Measurements from ENCODE around the gene ASPHD1.
"Not testable (repeated sequence)": the region's sequence is repeated elsewhere in the genome, so short reads cannot be mapped to it uniquely, and the experiment has no call there.

The ASPHD1 gene

DNA sequence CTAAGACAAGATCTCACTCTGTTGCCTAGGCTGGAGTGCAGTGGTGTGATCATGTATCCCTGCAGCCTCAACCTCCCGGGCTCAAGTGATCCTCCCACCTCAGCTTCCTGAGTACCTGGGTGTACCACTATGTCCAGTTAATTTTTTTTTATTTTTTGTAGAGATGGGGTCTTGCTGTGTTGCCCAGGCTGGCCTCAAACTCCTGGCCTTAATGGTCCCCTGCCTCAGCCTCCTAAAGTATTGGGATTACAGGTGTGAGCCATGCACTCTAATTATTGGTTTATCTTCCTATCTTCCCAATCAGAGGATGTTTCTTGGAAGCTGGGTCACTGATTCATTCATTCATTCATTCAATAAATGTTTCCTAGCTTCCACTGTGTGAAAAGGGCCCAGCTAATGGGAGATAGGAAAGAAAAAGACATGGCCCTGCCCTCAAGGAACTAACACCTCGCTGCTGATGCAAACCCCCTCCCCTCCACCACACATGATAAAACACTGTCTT, 8.5 kb downstream of the ASPHD1 start:
- DNase-seq = no peak

DNA sequence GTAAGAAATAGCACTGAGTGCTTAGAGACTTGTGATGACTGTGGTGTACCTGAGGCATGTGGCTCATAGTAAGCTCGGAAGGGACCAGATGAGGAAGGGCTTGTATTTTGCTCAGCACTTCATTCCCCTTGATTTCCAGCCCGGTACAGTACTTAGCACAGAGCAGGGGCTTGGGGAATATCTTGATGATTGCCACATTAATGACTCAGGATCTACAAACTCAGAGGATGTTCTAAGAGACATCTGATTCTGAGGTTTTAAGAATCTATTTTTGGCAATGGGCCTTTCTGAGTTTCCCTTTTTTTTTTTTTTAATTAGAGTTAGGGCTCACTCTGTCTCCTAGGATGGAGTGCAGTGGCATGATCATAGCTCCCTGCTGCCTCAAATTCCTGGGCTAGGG, 9.1 kb downstream of the ASPHD1 start:
- no peak for DNase-seq

GRCh38 chr16:29909851-29910250, 9.6 kb downstream of the ASPHD1 start:
- not testable (repeated sequence) for DNase-seq

GRCh38 chr16:29910819-29911675, 10.8 kb downstream of the ASPHD1 start:
- DNase-seq = no peak

- DNase-seq = no peak
These were observed 11.4 kb downstream of the ASPHD1 start for GRCh38 chr16:29911676-29912010.

- no peak for DNase-seq
These were observed 11.8 kb downstream of the ASPHD1 start for GRCh38 chr16:29912087-29912486.

GRCh38 chr16:29913514-29913913, 13.2 kb downstream of the ASPHD1 start:
- DNase-seq = no peak

DNA sequence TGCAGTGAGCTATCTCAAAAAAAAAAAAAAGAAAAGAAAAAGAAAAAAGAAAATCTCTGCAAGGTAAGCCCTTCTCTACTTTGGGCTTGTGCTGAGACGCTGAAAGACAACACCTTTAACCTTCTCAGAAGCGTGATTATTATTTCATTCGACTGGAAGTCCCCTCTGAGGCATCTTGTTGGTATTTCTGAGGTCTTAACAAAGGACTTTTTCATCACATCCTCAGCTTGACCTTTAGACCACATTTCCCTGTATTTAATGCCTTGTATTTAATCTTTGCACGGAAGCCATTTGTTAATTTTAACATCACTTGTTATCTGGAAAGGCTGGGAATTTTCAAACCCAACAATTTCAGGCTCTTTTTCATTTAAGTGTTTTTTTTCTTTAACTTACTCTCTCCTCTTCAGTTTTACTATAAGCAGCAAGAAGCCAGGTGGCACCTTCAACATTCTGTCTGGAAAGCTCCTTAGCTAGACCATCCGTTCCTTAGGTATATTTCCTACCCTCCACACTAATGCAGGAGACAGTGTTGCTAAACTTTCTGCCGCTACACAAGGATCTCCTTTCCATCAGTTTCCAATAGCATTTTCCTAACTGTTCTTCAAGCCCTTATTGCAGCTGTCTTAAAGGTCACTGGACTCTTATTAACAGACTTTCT, 15.4 kb downstream of the ASPHD1 start:
- no peak for DNase-seq

- DNase-seq = no peak
These were observed 16.7 kb downstream of the ASPHD1 start for GRCh38 chr16:29916979-29917378.

DNA sequence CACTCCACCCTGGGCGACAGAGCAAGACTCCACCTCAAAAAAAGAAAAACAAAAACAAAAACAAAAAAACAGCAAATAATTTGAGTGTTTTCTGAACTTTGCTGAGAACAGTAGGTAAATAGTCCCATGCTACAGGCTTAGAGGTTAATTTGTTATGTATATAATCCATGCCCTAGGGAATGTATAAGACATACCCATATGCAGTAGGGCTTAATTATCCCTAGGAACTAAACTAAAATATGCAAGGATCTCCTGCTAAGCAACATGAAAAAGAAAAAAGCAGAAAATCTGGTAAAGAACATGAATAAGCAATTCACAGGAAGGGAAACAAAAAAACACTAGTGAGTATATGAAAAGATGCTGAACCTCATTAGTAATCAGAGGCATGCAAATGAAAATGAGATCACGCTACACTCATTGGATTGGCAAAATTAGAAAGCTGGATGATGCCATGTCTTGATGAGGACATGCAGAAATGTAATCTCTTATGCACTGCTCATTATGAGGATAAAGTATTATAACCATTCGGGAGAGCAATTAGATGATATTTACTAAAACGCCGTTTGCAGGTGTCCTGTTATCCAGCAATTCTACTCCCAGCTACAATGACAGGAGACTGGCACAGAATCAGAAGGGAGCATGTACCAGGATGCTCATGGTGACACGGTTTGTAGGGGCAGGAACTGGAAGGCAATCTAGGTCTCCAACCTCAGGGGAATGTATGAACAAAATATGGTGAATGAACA, 20.2 kb downstream of the ASPHD1 start:
- DNase-seq = no peak

DNA sequence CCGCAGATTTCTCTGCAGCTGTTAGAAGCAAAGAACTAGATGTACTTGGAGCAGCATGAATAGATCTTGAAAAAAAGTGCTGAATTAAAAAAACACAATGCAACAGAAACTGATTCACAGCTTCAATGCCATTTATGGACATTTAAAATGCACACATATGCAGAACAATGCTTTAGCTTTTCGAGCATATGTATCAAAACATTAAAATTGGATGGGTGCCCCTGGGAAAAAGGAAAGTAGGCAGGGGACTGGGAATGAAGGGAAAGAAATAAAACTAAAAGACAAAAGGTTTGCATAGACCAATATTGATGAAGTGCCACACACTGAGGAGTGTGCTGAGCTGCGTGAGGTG, 20.7 kb downstream of the ASPHD1 start:
- no peak for DNase-seq

DNA sequence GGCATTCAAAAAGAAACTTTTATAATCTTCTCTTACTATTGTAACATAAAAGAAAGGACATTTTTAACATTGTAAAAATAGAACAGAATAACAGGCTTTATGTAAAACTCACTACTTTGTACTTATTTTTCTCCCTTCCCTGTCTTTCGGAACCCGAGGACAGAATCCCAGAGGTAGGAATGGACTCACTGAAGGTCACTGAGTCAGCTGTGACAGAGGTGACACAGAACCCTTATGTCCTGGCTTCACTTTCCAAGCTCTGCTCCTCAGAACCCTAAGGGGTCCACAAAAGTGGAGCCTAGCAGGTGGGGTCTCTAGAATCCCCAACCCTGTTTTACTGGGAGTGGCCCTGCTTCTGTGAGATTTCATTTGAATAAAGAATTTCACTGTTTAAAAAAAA, 22.0 kb downstream of the ASPHD1 start:
- DNase-seq = no peak

DNA sequence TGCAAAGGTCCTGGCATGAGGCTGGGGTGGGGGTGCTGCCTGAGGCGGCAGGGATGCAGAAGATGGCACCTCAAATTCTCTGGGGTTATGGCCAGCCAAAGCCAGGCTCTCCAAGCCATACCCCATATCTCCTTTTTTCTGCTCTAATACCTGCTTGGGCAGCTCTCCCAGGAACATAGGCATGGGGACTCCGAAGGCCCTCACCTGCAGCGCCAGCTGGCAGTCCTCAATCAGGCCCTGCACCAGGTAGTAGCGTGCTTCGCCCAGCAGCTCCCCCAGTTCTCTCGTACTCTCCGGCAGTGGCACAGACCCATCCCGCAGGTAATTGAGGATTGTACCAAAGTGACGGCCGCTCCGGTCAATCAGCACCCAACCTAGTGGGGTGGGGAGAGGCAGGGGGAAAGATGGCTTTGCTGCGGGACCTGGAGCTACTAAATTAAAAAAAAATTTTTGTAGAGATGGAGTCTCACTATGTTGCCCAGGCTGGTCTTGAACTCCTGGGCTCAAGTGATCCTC, 22.8 kb downstream of the ASPHD1 start:
- no peak for DNase-seq

GRCh38 chr16:29925105-29925756, 24.9 kb downstream of the ASPHD1 start:
- no peak for DNase-seq

DNA sequence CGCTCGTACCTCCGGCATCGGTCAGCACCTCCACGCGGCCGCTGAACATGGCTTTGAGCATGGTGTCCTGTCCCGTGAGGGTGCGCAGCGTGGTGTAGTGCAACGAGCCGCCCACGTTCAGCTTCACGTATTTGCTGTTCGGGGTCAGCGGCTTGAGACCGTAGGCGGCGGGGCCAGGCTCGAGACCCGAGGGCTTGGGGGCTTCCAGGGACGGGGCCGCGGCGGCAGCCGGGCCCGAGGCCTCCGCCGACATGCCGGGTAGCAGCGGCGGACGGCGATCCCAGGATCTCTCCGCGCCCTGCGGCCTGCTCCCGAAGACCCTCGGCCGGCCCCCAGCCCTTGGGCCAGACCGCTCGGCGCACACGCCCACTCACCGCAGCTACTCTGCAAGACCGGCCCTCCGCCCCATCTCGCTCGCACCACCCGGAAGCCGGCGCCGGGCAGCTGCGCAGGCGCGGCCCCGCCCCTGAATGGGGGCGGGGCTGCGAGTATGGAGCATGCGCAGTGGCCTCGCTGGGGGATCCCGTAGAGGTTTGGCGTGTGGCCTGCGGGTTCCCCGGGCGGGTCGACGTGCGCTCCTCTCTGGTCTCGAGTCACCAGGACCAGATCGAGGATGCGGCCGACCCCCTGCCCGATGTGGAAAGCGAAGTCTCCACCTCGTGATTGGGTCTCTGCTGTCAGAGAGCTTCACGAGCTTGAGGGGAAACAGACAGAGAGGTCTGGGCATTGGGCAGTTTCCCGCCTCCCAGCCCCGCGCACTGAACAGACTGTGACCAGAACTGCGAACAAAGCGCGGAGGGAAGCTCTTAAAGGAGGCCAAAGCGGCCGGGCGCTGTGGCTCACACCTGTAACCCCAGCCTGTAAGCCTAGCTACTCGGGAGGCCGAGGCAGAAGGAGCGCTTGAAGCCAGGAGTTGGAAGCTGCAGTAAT, 25.8 kb downstream of the ASPHD1 start, which contains the start of gene KCTD13:
Gene KCTD13, minus strand, starts transcription at position 446 of the 930 bp plus-strand sequence. Its CDS starts 193 bp downstream, at position 253.
- peak; percentile 72 for DNase-seq

DNA sequence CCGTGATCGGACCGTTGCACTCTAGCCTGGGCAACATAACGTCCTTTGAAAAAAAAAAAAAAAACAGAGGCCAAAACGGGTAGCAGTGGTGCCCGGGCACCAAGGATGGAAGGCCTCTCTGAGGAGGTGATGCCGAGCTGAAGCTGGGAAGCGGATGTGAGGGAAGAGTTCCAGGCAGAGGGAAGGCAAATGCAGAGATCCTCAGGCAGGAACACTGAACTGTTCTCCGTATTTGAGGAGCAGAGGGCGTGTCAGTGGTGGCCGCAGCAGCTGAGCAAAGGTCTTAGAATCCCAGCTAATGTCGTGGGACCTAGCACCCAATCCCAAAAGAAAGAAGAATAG, 26.4 kb downstream of the ASPHD1 start:
- no peak for DNase-seq

GRCh38 chr16:29927070-29927905, 27.0 kb downstream of the ASPHD1 start:
- no peak for DNase-seq

- DNase-seq = not testable (repeated sequence)
These were observed 31.5 kb downstream of the ASPHD1 start for GRCh38 chr16:29931750-29932149.

GRCh38 chr16:29940656-29941055, 40.4 kb downstream of the ASPHD1 start:
- no peak for DNase-seq

GRCh38 chr16:29943846-29944799, 43.8 kb downstream of the ASPHD1 start:
- DNase-seq = no peak
